Vein endothelial cell (primary cell): ENCODE data around the gene HOXA6. TPM values are rescaled to one million over a fixed set of nuclear protein-coding genes. Genes with fewer than 3 reads are reported as not detected.

Experiments
- small RNA-seq: library from RNA; depleted of rRNA; stranded (forward); fragments of <200 nt; gene quantifications from one replicate; pipeline ENCODE3, GENCODE V24; 2012
- total RNA-seq: library from RNA; depleted of rRNA; stranded (reverse); fragments of >200 nt; gene quantifications from 2 replicates; pipeline ENCODE4 v1.2.3, GENCODE V29; 2012

Gene HOXA6
- total RNA-seq, 1 donor = 4.0 TPM

Small RNA genes within 50 kb of the gene (small RNA-seq; reads per million reads assigned to genes)
- gene AC004080.5 = not detected
- not detected for gene RF01977
- gene RF02140 = not detected
- not detected for gene RF02141

Other genes with a start within 250 kb of the HOXA6 start
- 0.96 and 1.6 TPM in 2 replicates for gene HOXA1, start 51.8 kb downstream of the HOXA6 start, total RNA-seq
- gene HOXA2, start 45.1 kb downstream of the HOXA6 start, total RNA-seq = 1.1 and 1.3 TPM in 2 replicates
- gene HOXA4, start 17.0 kb downstream of the HOXA6 start, total RNA-seq = 1.4 and 1.6 TPM in 2 replicates
- 5.9 and 13.6 TPM in 2 replicates for gene HOXA5, start 4.1 kb downstream of the HOXA6 start, total RNA-seq
- gene HOXA3, start 4.8 kb upstream of the HOXA6 start, total RNA-seq = 1.1 and 6.5 TPM in 2 replicates
- gene HOXA7, start 8.9 kb upstream of the HOXA6 start, total RNA-seq = 5.1 and 5.6 TPM in 2 replicates
- gene HOXA9, start 17.8 kb upstream of the HOXA6 start, total RNA-seq = 10.8 and 18.2 TPM in 2 replicates
- gene HOXA10, start 26.5 kb upstream of the HOXA6 start, total RNA-seq = 6.2 and 7.5 TPM in 2 replicates
- gene HOXA11, start 37.5 kb upstream of the HOXA6 start, total RNA-seq = 1.1 and 2.9 TPM in 2 replicates
- not detected in 2 replicates for gene HOXA13, start 52.3 kb upstream of the HOXA6 start, total RNA-seq
- not detected in 2 replicates for gene EVX1, start 95.0 kb upstream of the HOXA6 start, total RNA-seq